ENCODE results near the gene CTNNBIP1.

DNA sequence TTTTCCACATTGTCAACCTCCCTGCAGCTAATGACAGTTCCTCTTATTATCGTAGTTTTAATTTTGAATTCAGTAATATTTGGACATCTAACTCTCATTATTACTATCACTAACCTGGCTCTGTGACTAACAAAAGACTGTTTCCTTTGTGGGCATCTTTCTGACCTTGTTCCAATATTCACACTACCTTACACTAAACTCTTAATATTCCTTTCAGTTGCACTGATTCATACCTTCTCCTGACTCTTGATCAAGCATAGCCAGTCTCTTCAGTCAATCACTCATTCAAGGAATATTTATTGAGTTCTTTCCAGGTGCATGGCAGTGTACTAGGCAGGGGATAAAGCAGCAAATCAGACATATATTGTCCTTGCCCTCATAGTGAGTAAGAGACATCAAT, 7.8 kb upstream of the CTNNBIP1 start:
- no peak for TF ChIP-seq PRDM10 (tag by site-specific recombination; IDR thresholded peaks at IDR 0.05)
- TF ChIP-seq CTCF (tag by site-specific recombination; IDR thresholded peaks at IDR 0.05): no peak
- TF ChIP-seq ZNF529 (tag by site-specific recombination; IDR thresholded peaks at IDR 0.05; ENCODE audit: insufficient replicate concordance): no peak
- no peak for TF ChIP-seq REST (tag by site-specific recombination; IDR thresholded peaks at IDR 0.05)
- TF ChIP-seq ZFP3 (tag by site-specific recombination; IDR thresholded peaks at IDR 0.05; ENCODE audit: low read depth): no peak
- no peak for TF ChIP-seq MEIS1 (CRISPR knock-in tag; IDR thresholded peaks at IDR 0.05; ENCODE audit: borderline replicate concordance)

Measured in HEK293 (cell line).